Trophoblast cell (in vitro differentiated cells and primary cell): ENCODE results near the gene MIPOL1. TPM values are rescaled to one million over a fixed set of nuclear protein-coding genes. Genes with fewer than 3 reads are reported as not detected.

ENCODE experiments used
- DNase-seq, 2 donors: peaks; one replicate each; pipeline ENCODE4 v3.0.0-alpha.2; 2016
- H2AFZ ChIP-seq: 2 replicates; pipeline ENCODE4 v1.6.1; 2013; ENCODE audit warnings: low read length, moderate library complexity, mild to moderate bottlenecking; ENCODE audit not compliant: insufficient read depth, poor library complexity
- H2AK5ac ChIP-seq: 2 replicates; pipeline ENCODE4 v1.6.1; 2013; ENCODE audit warnings: mild to moderate bottlenecking, low read length
- H2BK120ac ChIP-seq: 2 replicates; pipeline ENCODE4 v1.6.1; 2013; ENCODE audit warnings: low read length, mild to moderate bottlenecking, moderate library complexity; ENCODE audit not compliant: insufficient read depth, poor library complexity
- H2BK12ac ChIP-seq: 2 replicates; pipeline ENCODE4 v1.6.1; 2013; ENCODE audit warnings: mild to moderate bottlenecking, low read length, moderate library complexity
- H2BK5ac ChIP-seq: 2 replicates; pipeline ENCODE4 v1.6.1; 2013; ENCODE audit warnings: low read length, low read depth, moderate library complexity, mild to moderate bottlenecking; ENCODE audit not compliant: poor library complexity
- H3K14ac ChIP-seq: 2 replicates; pipeline ENCODE4 v1.6.1; 2013; ENCODE audit warnings: mild to moderate bottlenecking, low read length
- H3K18ac ChIP-seq: 2 replicates; pipeline ENCODE4 v1.6.1; 2013; ENCODE audit warnings: mild to moderate bottlenecking, low read length
- H3K23ac ChIP-seq: 2 replicates; pipeline ENCODE4 v1.6.1; 2013; ENCODE audit warnings: low read length
- H3K27ac ChIP-seq: 2 replicates; pipeline ENCODE4 v1.5.1; 2013; ENCODE audit warnings: low read depth, mild to moderate bottlenecking, inconsistent platforms, low read length, moderate library complexity
- H3K27me3 ChIP-seq: 2 replicates; pipeline ENCODE4 v1.6.1; 2013; ENCODE audit warnings: inconsistent platforms, mild to moderate bottlenecking, low read length, moderate library complexity; ENCODE audit not compliant: insufficient read depth
- H3K36me3 ChIP-seq, 2 experiments: 1 replicate in 1 of 2; 2 replicates in 1 of 2; pipeline ENCODE4 v1.6.1; 2013; ENCODE audit warnings: low read length in 2 of 2, mild to moderate bottlenecking in 2 of 2, moderate library complexity in 1 of 2; ENCODE audit not compliant: insufficient read depth in 2 of 2, control insufficient read depth in 1 of 2
- H3K4ac ChIP-seq: 2 replicates; pipeline ENCODE4 v1.6.1; 2013; ENCODE audit warnings: low read depth, mild to moderate bottlenecking, low read length, moderate library complexity
- H3K4me1 ChIP-seq, 2 experiments: 1 replicate in 1 of 2; 2 replicates in 1 of 2; pipeline ENCODE4 v1.6.1; 2013; ENCODE audit warnings: low read length in 2 of 2, mild to moderate bottlenecking in 2 of 2, moderate library complexity in 1 of 2; ENCODE audit not compliant: insufficient read depth in 2 of 2, control insufficient read depth in 1 of 2
- H3K4me2 ChIP-seq: 2 replicates; pipeline ENCODE4 v1.6.1; 2013; ENCODE audit warnings: inconsistent platforms, mild to moderate bottlenecking, low read length, moderate library complexity
- H3K4me3 ChIP-seq: 2 replicates; pipeline ENCODE4 v1.5.1; 2013; ENCODE audit warnings: mild to moderate bottlenecking, low read depth, low read length, inconsistent platforms
- H3K79me1 ChIP-seq: one replicate; pipeline ENCODE4 v1.6.1; 2013; ENCODE audit warnings: low read length
- H3K79me2 ChIP-seq: 2 replicates; pipeline ENCODE4 v1.6.1; 2013; ENCODE audit warnings: low read length, mild to moderate bottlenecking; ENCODE audit not compliant: control insufficient read depth, insufficient read depth, poor library complexity
- H3K9ac ChIP-seq: 2 replicates; pipeline ENCODE4 v1.6.1; 2013; ENCODE audit warnings: mild to moderate bottlenecking, low read length
- H3K9me3 ChIP-seq: 2 replicates; pipeline ENCODE4 v1.6.1; 2013; ENCODE audit warnings: low read depth, mild to moderate bottlenecking, control low read depth, inconsistent platforms, low read length; ENCODE audit not compliant: insufficient read depth
- H4K12ac ChIP-seq: 2 replicates; pipeline ENCODE4 v1.6.1; 2013; ENCODE audit warnings: low read depth, mild to moderate bottlenecking, low read length, moderate library complexity
- H4K8ac ChIP-seq: 2 replicates; pipeline ENCODE4 v1.6.1; 2013; ENCODE audit warnings: low read depth, mild to moderate bottlenecking, low read length, moderate library complexity
- H4K91ac ChIP-seq: one replicate; pipeline ENCODE4 v1.6.1; 2013; ENCODE audit warnings: low read depth, mild to moderate bottlenecking, low read length, moderate library complexity
- WGBS: extraction: QIAGEN DNeasy Blood & Tissue Kit; methylation state at CpG from one replicate; pipeline ENCODE4 v1.1.7; 2013; ENCODE audit warnings: missing lambda C conversion rate; ENCODE audit not compliant: insufficient read length, insufficient coverage; ENCODE audit errors: extremely low coverage; 5-methylcytosine and 5-hydroxymethylcytosine counted together
- polyA plus RNA-seq: library from polyadenylated mRNA; stranded (reverse); fragments of 200-250 nt; gene quantifications from 2 replicates; pipeline ENCODE4 v1.2.3, GENCODE V29; 2013

Gene MIPOL1, protein sequence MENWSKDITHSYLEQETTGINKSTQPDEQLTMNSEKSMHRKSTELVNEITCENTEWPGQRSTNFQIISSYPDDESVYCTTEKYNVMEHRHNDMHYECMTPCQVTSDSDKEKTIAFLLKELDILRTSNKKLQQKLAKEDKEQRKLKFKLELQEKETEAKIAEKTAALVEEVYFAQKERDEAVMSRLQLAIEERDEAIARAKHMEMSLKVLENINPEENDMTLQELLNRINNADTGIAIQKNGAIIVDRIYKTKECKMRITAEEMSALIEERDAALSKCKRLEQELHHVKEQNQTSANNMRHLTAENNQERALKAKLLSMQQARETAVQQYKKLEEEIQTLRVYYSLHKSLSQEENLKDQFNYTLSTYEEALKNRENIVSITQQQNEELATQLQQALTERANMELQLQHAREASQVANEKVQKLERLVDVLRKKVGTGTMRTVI
- 5.7 and 6.1 TPM in 2 replicates for polyA plus RNA-seq

DNA sequence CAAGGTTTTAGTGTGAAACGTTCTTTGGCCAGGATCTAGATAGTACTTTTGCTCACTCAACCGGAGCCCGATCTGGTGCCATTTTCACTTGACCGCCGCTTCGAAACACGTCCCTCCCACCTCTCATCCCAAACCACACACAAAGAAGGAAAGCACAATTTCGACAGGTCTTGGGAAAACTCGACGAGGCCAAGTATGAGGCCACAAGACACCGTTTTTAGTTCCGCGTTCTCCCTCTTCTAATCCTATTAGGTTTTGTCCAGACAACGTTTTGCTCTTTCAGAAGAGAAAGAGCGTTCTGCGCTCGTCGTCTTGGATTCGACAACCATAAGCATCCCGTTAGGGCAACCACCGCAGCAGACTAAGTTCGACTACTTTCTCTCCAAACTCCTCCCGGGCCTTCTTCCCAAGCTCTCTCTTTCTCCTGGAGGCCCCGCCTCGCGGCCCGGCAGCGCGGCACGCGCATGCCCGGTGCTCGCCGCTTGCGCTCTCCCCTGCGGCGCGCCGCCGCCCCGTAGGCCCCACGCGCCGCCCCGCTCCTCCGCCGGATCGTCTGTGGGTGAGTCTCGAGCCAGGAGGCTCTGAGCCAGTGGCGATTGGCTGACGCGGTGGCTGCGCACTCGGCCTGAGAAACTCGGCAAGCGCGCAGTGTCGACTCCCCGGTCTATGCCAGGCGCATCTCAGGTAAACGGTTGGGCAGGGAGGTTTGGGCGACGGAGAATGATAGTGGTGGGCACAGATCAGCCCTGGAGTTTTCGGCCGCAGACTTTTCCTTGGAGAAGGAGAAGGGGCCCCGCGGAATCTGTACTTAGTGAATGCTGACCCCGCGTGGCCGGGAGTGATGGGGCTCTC lies at the start of gene MIPOL1:
Gene MIPOL1, plus strand, starts transcription at position 517 of the 852 bp plus-strand sequence. CDS start 49,952 bp downstream, outside the sequence.
- no peaks in the 10 kb centered on the region for H3K9me3 ChIP-seq
- H3K4me2 ChIP-seq = peak within 1 kb of the TSS; percentile 62
- no peaks in the 10 kb centered on the region for H3K36me3 ChIP-seq
- peak within 1 kb of the TSS; percentile 77 for H4K8ac ChIP-seq
- H3K9ac ChIP-seq = peak within 1 kb of the TSS; percentile 85
- peak within 1 kb of the TSS; percentile 75 for H3K27ac ChIP-seq
- H4K91ac ChIP-seq = peak within 1 kb of the TSS; percentile 63
- H3K79me2 ChIP-seq = no peaks in the 10 kb centered on the region
- H4K12ac ChIP-seq = peak within 1 kb of the TSS; percentile 61
- peak within 1 kb of the TSS; percentile 29 for H2BK5ac ChIP-seq
- peak within 1 kb of the TSS; percentile 80 for H2AFZ ChIP-seq
- DNase-seq = peak in 1 of 2 donors; percentile 9
- H3K27me3 ChIP-seq = no peaks in the 10 kb centered on the region
- no CpG with 5 or more reads among the region's 70 CpGs for WGBS
- H3K79me1 ChIP-seq = peaks cover 5% of the 10 kb centered on the region
- peak within 1 kb of the TSS; percentile 71 for H3K14ac ChIP-seq
- no peak within 1 kb of the TSS for H2BK12ac ChIP-seq
- H3K23ac ChIP-seq = no peak within 1 kb of the TSS
- peaks cover 0 to 3% of the 10 kb centered on the region in 2 experiments for H3K4me1 ChIP-seq
- no peak within 1 kb of the TSS for H2AK5ac ChIP-seq
- peak within 1 kb of the TSS; percentile 84 for H3K4me3 ChIP-seq
- H2BK120ac ChIP-seq = peak within 1 kb of the TSS; percentile 61
- H3K4ac ChIP-seq = peak within 1 kb of the TSS; percentile 19
- peak within 1 kb of the TSS; percentile 48 for H3K18ac ChIP-seq

DNA sequence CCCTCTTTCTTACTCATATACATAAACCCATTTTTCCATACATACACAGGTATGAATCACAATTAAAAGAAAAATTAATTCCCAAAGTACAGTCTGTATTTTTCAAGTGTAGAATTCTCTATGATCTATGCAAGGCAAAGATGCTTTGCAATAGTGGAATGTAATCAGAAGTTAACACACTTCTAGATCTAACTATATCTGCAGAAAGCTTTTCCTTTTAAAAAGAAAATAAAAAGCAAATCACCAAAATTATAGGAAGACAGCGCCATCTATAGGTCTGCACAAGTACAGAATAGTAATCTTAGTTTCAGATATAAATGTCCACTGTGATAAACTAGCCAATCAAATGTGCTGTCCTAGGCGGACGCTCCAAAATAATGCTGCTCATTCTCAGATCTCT lies 47.3 kb upstream of the MIPOL1 start:
- no peak overlapping the region for H4K8ac ChIP-seq
- H3K4ac ChIP-seq = no peak overlapping the region
- peak in 1 of 2 donors; percentile 53 for DNase-seq
- no peak overlapping the region for H3K4me3 ChIP-seq
- no peak overlapping the region for H2BK120ac ChIP-seq
- no peaks in the 10 kb centered on the region for H3K9me3 ChIP-seq
- H4K12ac ChIP-seq = no peak overlapping the region
- no peak overlapping the region for H4K91ac ChIP-seq
- no peaks in the 10 kb centered on the region for H3K4me1 ChIP-seq
- no peaks in the 10 kb centered on the region for H3K27me3 ChIP-seq
- H2BK12ac ChIP-seq = no peak overlapping the region
- no peak overlapping the region for H2AK5ac ChIP-seq
- no peak overlapping the region for H3K4me2 ChIP-seq
- H2AFZ ChIP-seq = no peak overlapping the region
- H3K9ac ChIP-seq = no peak overlapping the region
- H3K23ac ChIP-seq = no peak overlapping the region
- H3K18ac ChIP-seq = no peak overlapping the region
- no peaks in the 10 kb centered on the region for H3K79me2 ChIP-seq
- H2BK5ac ChIP-seq = no peak overlapping the region
- H3K14ac ChIP-seq = no peak overlapping the region
- no CpG with 5 or more reads among the region's 3 CpGs for whole genome bisulfite sequencing
- no peaks in the 10 kb centered on the region for H3K36me3 ChIP-seq
- H3K27ac ChIP-seq = no peak overlapping the region
- H3K79me1 ChIP-seq = no peaks in the 10 kb centered on the region

DNA sequence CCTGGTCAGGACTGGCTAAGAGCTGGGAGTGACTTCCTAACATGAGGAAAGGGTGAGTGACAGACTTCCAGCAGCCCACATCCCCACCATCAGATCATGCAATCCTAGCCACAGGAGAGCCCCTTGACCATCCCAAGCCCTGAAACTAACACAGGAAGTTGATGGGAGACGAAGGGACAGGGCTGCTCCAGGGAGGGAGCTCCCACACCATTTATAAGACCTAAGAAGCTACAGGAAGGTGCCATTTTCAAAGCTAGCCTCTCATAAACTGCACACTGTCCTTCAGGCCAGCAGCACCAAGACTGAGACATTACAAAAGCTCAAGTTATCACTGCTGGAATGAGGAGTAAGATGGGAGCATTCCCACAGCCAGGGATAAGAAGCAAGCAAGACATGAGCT lies 44.7 kb upstream of the MIPOL1 start:
- DNase-seq = no peak
- H3K4me1 ChIP-seq = no peaks in the 10 kb centered on the region
- H3K4ac ChIP-seq = no peak overlapping the region
- H3K4me2 ChIP-seq = no peak overlapping the region
- H3K4me3 ChIP-seq = no peak overlapping the region
- H3K27ac ChIP-seq = no peak overlapping the region
- no peak overlapping the region for H2BK120ac ChIP-seq
- no CpG with 5 or more reads among the region's 1 CpG for WGBS
- no peak overlapping the region for H4K12ac ChIP-seq
- no peaks in the 10 kb centered on the region for H3K9me3 ChIP-seq
- H3K14ac ChIP-seq = no peak overlapping the region
- no peaks in the 10 kb centered on the region for H3K79me2 ChIP-seq
- no peak overlapping the region for H2BK5ac ChIP-seq
- H3K79me1 ChIP-seq = no peaks in the 10 kb centered on the region
- H3K23ac ChIP-seq = no peak overlapping the region
- H3K18ac ChIP-seq = no peak overlapping the region
- H2BK12ac ChIP-seq = no peak overlapping the region
- H4K91ac ChIP-seq = no peak overlapping the region
- no peak overlapping the region for H3K9ac ChIP-seq
- no peak overlapping the region for H2AK5ac ChIP-seq
- no peak overlapping the region for H4K8ac ChIP-seq
- no peaks in the 10 kb centered on the region for H3K27me3 ChIP-seq
- H2AFZ ChIP-seq = no peak overlapping the region
- no peaks in the 10 kb centered on the region for H3K36me3 ChIP-seq

DNA sequence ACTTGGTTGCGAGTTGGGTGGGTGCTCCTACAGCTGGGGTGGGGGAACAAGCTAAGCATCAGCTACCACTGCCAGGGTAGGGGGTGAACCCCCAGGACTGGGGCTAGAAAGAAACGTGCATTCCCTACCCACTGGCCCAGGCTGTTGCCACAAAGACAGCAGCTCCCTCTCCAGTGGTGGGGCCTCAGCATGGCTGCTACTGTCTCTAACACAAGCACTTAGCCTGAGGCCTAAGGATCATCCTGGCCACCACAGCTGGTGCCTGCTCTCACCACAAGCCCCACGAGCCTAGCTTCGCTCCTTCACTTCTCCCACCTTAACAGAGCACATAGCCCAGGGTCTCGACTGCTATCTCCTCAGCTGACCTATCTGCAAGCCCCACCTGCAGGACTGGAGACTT lies 44.3 kb upstream of the MIPOL1 start:
- Histone ChIP-seq H4K8ac (no peak overlapping the region), H2BK5ac (no peak overlapping the region), H3K79me2 (no peaks in the 10 kb centered on the region), H3K4me3 (no peak overlapping the region), H3K27ac (no peak overlapping the region), H3K4me2 (no peak overlapping the region), H2BK120ac (no peak overlapping the region), H3K4me1 (no peaks in the 10 kb centered on the region), H2BK12ac (no peak overlapping the region), H3K79me1 (no peaks in the 10 kb centered on the region), H4K12ac (no peak overlapping the region), H3K18ac (no peak overlapping the region), H2AK5ac (no peak overlapping the region), H3K4ac (no peak overlapping the region), H3K9ac (no peak overlapping the region), H4K91ac (no peak overlapping the region), H3K27me3 (no peaks in the 10 kb centered on the region), H3K36me3 (no peaks in the 10 kb centered on the region), H3K9me3 (no peaks in the 10 kb centered on the region), H2AFZ (no peak overlapping the region), H3K23ac (no peak overlapping the region), H3K14ac (no peak overlapping the region)
- DNase-seq = no peak
- WGBS = no CpG with 5 or more reads among the region's 5 CpGs
